ENCODE measurements around the gene VEPH1. TPM values are rescaled to one million over a fixed set of nuclear protein-coding genes. Genes with fewer than 3 reads are reported as not detected.

Gene VEPH1
- total and polyA plus RNA-seq, 9 of the 15 experiments (the other 6 are each of a cell fraction or from before 2014, with no cell fraction given): 4.5 to 15.6 (median 5.8) TPM

- no peak for TF ChIP-seq ZNF707 (CRISPR knock-in tag; conservative IDR thresholded peaks at IDR 0.05)
These were observed 9.3 kb downstream of the VEPH1 start (continued) for GRCh38 chr3:157493627-157494550.

DNA sequence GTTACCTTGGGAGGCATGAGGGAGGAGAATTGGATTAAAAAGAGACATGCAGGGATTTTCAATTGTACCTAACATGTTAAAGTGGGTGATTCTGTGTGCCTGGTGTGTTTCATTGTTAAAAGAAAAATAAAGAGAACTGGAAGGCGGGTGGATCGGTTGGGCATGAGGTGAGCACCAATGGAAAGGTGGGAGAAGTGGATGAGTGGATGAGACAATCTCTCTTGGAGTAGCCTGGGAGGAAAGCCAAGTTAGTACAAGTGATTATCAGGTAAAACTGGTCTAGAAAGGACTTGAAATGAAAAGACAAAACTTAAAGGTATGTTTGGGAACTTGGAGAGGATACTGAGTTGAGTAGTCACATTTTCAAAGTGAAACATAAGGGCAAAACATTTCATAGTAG lies 12.1 kb downstream of the VEPH1 start:
- no peaks in the 10 kb centered on the region for H3K36me3 ChIP-seq (ENCODE audit: control insufficient read depth, insufficient read depth, low read length)
- no peaks in the 10 kb centered on the region for H3K9me1 ChIP-seq (ENCODE audit: control insufficient read depth, insufficient read depth, low read length)
- no peak overlapping the region for H3K27ac ChIP-seq (ENCODE audit: extremely low read depth, low read depth, low read length)
- H3K27me3 ChIP-seq (ENCODE audit: control insufficient read depth in 2 of 2, insufficient read depth in 2 of 2, low read length in 2 of 2): no peaks in the 10 kb centered on the region
- 23% methylated on average over 2 of the region's 2 CpGs for WGBS (ENCODE audit: insufficient coverage, low coverage, missing lambda C conversion rate)
- no peak overlapping the region for H3K9ac ChIP-seq (ENCODE audit: insufficient read depth in 1 of 2, low read depth in 2 of 2, low read length in 2 of 2)
- ChIA-PET CTCF (ENCODE audit: low intra/inter-chr PET ratio) (no interaction called here), POLR2A (no interaction called here)
- H2AFZ ChIP-seq (ENCODE audit: low read depth, low read length): no peak overlapping the region
- no peaks in the 10 kb centered on the region for H3K4me1 ChIP-seq (replicated peaks in 1 of 2; ENCODE audit: control insufficient read depth in 2 of 2, insufficient read depth in 2 of 2, low read length in 2 of 2)
- H3K9me3 ChIP-seq (replicated peaks; ENCODE audit: control insufficient read depth, insufficient read depth, low read depth, low read length): no peaks in the 10 kb centered on the region
- ATAC-seq (no peak), FAIRE-seq (no peak), DNase-seq (ENCODE audit: extremely low read depth in 1 of 4, low spot score in 3 of 4) (no peak)
- no peaks in the 10 kb centered on the region for H4K20me1 ChIP-seq (replicated peaks; ENCODE audit: control insufficient read depth, insufficient read depth, low read length)
- no TSS peak for BruUV-seq (replicated peaks)
- no peak overlapping the region for H3K4me3 ChIP-seq
- in situ Hi-C loops (cut with MboI) (loop anchor here (5.0 kb wide), 1 partner anchor 284 kb away; no protein-coding TSS in a partner anchor), intact Hi-C loops (cut with micrococcal nuclease) (loop anchor here (10.0 kb wide), 1 partner anchor 256 kb away; no protein-coding TSS in a partner anchor)
- TF ChIP-seq ZNF57 (CRISPR knock-in tag; IDR thresholded peaks at IDR 0.05) (no peak), HBP1 (CRISPR knock-in tag; IDR thresholded peaks at IDR 0.05) (no peak), PTRF (tag; IDR thresholded peaks at IDR 0.05) (no peak), NR0B1 (IDR thresholded peaks at IDR 0.05; ENCODE audit: partially characterized antibody) (no peak), NR1H2 (CRISPR knock-in tag; IDR thresholded peaks at IDR 0.05) (no peak), SPI1 (IDR thresholded peaks at IDR 0.05; ENCODE audit: borderline replicate concordance, low read depth, low read length) (no peak), ZFPM2 (CRISPR knock-in tag; IDR thresholded peaks at IDR 0.05) (no peak), POU5F1 (IDR thresholded peaks at IDR 0.05; ENCODE audit: borderline replicate concordance, low read depth, low read length, partially characterized antibody) (no peak), NCOA2 (IDR thresholded peaks at IDR 0.05; ENCODE audit: partially characterized antibody in 2 of 2) (no peak), FOXJ3 (CRISPR knock-in tag; IDR thresholded peaks at IDR 0.05) (no peak), SMARCB1 (IDR thresholded peaks at IDR 0.05; ENCODE audit: insufficient read length, low read depth) (no peak)
- no peaks in the 10 kb centered on the region for H3K79me2 ChIP-seq (ENCODE audit: control insufficient read depth, insufficient read depth, low read length)
- H3K4me2 ChIP-seq (ENCODE audit: insufficient read depth, low read length): no peak overlapping the region
